ENCODE measurements around the gene CAPZA3.
"Not testable (repeated sequence)": the region's sequence is repeated elsewhere in the genome, so short reads cannot be mapped to it uniquely, and the experiment has no call there.

Gene CAPZA3

GRCh38 chr12:18752947-18753346 lies 15.0 kb downstream of the CAPZA3 start:
- in situ Hi-C loops (cut with HindIII; ENCODE audit: low sequenced_read_pairs): no loop called here

GRCh38 chr12:18753481-18754123 lies 15.7 kb downstream of the CAPZA3 start:
- in situ Hi-C loops (cut with HindIII; ENCODE audit: low sequenced_read_pairs): no loop called here

- in situ Hi-C loops (cut with HindIII; ENCODE audit: low sequenced_read_pairs): no loop called here
These were observed 16.3 kb downstream of the CAPZA3 start for GRCh38 chr12:18754124-18754707.

GRCh38 chr12:18755341-18755740 lies 17.4 kb downstream of the CAPZA3 start:
- in situ Hi-C loops (cut with HindIII; ENCODE audit: low sequenced_read_pairs): no loop called here

- in situ Hi-C loops (cut with HindIII; ENCODE audit: low sequenced_read_pairs): not testable (repeated sequence)
These were observed 28.6 kb downstream of the CAPZA3 start for GRCh38 chr12:18766479-18766878.

GRCh38 chr12:18782827-18783226 lies 44.9 kb downstream of the CAPZA3 start:
- in situ Hi-C loops (cut with HindIII; ENCODE audit: low sequenced_read_pairs): no loop called here

GRCh38 chr12:18785465-18785864 lies 47.5 kb downstream of the CAPZA3 start:
- in situ Hi-C loops (cut with HindIII; ENCODE audit: low sequenced_read_pairs): not testable (repeated sequence)
